GM18868 (cell line): ENCODE results near the gene CLDN15.
A peak's percentile ranks its signal among the peaks of the same experiment; 100 is the strongest.

Source experiments
- ATAC-seq: cut with Tn5 transposase; IDR thresholded peaks from one replicate; pipeline ENCODE4 v1.9.1; 2021; ENCODE audit warnings: mild to moderate bottlenecking, moderate library complexity; ENCODE audit not compliant: unreplicated experiment

The CLDN15 gene

DNA sequence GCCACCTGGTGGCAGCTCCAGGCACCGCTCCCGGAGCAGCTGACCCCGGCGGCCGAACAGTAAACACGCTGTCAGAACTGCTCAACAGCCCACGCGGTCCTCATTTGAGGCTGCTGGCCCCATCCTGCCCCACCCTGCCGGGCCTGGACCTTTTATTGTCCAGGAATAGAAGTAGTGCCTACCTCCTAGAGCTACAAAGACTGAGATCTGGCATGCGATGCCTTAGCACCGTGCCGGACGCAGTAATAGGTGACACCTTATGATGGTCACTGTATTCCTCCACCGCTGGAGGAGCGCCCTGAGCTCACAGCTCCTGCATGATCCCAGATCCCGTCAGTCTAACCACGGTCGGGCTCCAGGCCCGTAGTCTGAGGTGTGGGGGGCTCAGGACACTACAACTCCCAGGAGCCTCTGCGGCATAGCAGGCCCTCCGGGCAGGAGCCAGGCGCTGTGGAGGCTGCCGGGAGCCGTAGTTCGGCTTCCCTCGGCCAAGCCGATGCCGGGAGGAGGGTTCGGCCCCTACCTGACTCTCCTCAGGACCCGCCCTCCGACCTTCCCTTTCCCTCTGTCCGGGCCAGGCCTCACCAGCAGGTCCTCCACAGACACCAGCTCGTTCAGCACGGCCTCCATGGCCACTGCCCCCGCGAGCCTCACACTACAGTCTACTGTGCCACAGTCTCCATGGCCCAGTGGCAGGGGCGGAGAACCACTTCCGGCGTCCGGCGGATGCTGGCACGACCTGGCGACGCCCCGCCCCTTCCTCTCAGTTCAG lies 7.0 kb upstream of the CLDN15 start, which contains the start of gene FIS1:
Gene FIS1 (minus strand): TSS at position 707 of the 772 bp plus-strand sequence. CDS start 77 bp downstream, at position 630.
- ATAC-seq, result peak; percentile 91

DNA sequence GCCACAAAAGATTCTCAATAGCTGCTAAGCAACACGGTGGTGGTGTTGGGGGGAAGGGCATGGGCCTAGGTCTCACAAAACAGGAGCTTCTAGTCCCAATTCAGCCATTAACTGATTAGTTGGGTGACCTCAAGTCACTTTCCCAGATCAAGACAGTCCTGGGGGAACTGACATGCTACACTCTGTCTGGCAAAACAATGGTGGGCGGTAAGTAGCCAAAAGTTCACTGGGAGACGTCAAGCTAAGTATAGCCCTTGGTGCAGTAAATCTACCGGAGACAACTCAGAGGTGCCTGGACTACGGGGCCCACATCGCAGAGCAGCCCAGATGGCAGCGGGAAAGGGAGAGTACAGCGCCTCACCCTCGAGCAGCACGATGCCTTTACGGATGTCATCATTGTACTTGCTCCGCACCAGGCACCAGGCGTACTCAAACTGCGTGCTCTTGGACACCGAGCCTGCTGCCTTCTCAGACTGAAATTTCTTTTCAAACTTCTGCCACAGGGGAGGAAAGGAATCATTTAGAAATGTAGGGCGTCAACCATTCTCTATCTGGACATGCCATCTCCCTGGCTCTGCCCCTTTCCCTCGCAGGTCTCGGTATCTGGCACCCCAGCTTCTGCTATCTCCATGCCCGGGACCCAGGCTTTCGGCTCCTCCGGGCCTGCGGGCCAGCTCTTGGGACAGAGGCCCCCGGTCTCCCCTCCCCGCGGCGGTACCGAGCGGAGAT lies 6.2 kb upstream of the CLDN15 start:
- ATAC-seq, result no peak

GRCh38 chr7:101241443-101242349 lies 4.1 kb upstream of the CLDN15 start:
- no peak for ATAC-seq

- ATAC-seq, result no peak
Observed at GRCh38 chr7:101241015-101241363, 3.4 kb upstream of the CLDN15 start.

GRCh38 chr7:101240226-101241014 lies 2.8 kb upstream of the CLDN15 start:
- ATAC-seq, result no peak

GRCh38 chr7:101239951-101240220 lies 2.3 kb upstream of the CLDN15 start:
- no peak for ATAC-seq

GRCh38 chr7:101239191-101239950 lies 1.8 kb upstream of the CLDN15 start:
- ATAC-seq, result no peak

GRCh38 chr7:101238226-101239182 lies 902 bp upstream of the CLDN15 start:
- ATAC-seq, result no peak

DNA sequence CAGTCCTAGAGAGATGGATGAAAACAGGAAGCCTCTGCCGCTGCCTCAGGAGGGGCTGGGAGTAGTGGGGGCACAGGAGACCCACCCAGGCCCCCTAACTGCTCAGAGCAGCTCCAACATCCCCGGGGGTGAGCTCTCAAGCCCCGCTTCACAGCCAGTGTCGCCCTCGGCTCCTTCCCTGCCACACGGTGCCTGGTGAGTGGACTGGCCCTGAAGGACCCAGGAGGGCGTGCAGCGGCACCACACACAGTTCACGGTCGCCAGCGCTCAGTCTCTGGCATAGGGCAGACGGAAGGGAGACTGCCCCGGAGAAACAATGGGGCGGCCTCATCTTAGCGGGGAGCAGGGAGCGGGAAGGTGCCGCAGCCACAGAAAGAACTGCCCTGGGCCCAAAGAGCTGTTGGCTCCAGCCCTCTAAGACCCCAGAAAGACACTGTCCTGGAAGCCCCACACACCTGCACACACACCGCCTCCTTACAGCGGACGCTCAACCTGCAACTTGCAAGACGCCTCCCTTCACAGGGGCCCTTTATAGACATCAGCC lies 1.2 kb downstream of the CLDN15 start:
- no peak for ATAC-seq

DNA sequence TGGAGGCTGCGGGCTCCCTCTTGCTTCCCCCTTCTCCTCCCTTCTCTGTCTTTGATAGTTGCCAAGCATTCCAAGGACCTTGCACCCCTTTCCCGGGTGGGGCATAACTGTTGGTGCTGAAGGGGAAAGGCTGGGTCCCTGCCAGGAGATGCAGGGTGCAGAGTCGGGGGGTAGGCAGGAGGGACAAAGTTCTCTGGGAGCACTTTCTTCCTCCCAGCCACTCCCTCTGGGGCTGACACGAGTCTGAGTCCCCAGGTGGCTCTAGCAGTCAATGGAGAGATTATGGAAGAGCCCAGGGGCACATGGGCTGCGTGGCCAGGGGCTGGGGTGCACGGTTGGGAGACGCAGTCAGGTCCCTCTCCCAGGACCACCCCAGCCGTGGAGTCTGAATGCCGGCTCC lies 2.1 kb downstream of the CLDN15 start:
- ATAC-seq, result no peak

DNA sequence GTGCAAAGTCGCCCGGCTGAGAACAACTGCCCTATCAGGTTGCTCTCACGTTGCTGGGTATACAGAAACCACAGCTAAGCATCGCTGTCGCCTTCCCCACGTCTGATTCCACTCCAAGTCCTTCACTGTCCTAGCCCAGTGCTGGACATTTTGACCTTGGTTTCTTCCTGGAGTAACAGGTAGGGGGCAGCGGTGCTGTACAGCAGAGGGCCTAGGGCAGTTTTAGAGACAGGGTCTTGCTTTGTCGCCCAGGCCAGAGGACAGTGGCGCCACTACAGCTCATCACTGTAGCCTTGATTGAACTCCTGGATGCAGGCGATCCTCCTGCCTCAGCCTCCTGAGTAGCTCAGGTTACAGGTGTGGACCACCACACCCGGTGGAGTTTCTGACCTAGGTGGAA lies 2.6 kb downstream of the CLDN15 start:
- ATAC-seq, result no peak

GRCh38 chr7:101234636-101235035 lies 3.0 kb downstream of the CLDN15 start:
- no peak for ATAC-seq

DNA sequence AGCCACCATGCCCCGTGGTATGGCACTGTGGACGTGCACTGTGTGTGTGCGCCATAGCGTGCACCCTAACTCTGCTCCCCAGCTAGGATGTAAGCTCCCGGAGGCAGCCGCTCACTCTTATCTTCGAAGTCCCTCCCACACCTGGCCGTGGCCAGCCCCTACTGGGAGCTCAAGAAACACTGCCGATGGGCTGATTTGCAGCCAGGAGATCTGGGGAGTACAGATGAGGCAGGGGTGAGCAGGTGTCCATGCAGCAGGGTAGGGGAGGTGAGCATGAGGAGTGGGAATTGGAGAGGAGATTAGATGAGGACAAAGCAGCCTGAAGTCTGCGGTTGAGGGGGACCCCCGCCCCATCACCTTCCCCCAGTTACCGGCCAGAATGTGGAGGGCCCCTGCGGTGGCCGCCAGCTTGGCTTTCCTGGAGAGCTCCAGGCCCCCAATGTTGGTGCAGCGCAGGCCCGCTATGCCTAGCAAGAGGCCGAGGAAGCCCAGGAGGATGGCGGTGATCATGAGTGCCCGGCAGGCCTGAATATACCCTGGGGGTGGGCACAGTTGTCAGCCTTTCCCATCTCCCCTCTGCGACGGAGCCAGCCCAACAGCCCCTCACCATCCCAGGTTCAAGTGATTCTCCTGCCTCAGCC lies 3.6 kb downstream of the CLDN15 start:
- no peak for ATAC-seq

- no peak for ATAC-seq
Observed at GRCh38 chr7:101232141-101232850, 5.3 kb downstream of the CLDN15 start.

- no peak for ATAC-seq
Observed at GRCh38 chr7:101231644-101232043, 6.0 kb downstream of the CLDN15 start.

DNA sequence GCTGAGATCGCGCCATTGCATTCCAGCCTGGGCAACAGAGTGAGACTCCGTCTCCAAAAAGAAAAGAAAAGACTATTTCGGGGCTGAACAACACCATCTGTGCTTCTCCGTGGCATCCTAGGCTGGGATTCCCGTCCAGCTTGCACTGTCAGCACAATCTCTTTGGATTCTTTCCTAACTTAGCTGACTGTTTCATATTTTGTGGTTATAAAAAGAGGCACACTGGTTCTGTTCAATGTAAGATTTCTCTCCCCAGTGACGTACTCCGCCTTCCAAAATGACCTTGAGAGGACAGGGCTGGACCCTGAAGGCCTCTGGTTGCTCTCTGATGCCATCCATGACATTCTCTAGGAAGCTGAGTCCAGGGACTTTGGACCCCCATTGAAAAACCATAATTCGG lies 10.9 kb downstream of the CLDN15 start:
- ATAC-seq, result no peak

GRCh38 chr7:101225650-101226049 lies 12.0 kb downstream of the CLDN15 start:
- no peak for ATAC-seq

GRCh38 chr7:101223528-101223927 lies 14.1 kb downstream of the CLDN15 start:
- ATAC-seq, result no peak
